Omental fat pad (tissue), 4 donors: ENCODE data around the gene HPS4. TPM values are rescaled to one million over a fixed set of nuclear protein-coding genes. Genes with fewer than 3 reads are reported as not detected.

ENCODE experiments used
- ATAC-seq: fragments of 150-250 bp; one replicate; pipeline ENCODE4 v1.9.1; 2016; ENCODE audit warnings: mild to moderate bottlenecking, moderate library complexity; ENCODE audit not compliant: low FRiP score
- DNase-seq: peaks from one replicate; pipeline ENCODE4 v3.0.0-alpha.2; 2019; ENCODE audit warnings: low spot score
- total RNA-seq, 4 donors: library from RNA; depleted of rRNA; stranded (reverse); fragments of >200 nt; gene quantifications; one replicate each; pipeline ENCODE4 v1.1.0, GENCODE V29; 2016
- TF ChIP-seq, protein P1 (sequence below), 3 donors: fragments of 450-650 bp; IDR thresholded peaks; one replicate each; pipeline ENCODE4 v1.5.1; 2016 to 2017; ENCODE audit warnings: antibody characterized with exemption in 3 of 3, mild to moderate bottlenecking in 3 of 3, moderate library complexity in 2 of 3

Gene HPS4
- total RNA-seq, 4 donors from 2014 or later: 14.3 to 40.5 (median 24.2) TPM

DNA sequence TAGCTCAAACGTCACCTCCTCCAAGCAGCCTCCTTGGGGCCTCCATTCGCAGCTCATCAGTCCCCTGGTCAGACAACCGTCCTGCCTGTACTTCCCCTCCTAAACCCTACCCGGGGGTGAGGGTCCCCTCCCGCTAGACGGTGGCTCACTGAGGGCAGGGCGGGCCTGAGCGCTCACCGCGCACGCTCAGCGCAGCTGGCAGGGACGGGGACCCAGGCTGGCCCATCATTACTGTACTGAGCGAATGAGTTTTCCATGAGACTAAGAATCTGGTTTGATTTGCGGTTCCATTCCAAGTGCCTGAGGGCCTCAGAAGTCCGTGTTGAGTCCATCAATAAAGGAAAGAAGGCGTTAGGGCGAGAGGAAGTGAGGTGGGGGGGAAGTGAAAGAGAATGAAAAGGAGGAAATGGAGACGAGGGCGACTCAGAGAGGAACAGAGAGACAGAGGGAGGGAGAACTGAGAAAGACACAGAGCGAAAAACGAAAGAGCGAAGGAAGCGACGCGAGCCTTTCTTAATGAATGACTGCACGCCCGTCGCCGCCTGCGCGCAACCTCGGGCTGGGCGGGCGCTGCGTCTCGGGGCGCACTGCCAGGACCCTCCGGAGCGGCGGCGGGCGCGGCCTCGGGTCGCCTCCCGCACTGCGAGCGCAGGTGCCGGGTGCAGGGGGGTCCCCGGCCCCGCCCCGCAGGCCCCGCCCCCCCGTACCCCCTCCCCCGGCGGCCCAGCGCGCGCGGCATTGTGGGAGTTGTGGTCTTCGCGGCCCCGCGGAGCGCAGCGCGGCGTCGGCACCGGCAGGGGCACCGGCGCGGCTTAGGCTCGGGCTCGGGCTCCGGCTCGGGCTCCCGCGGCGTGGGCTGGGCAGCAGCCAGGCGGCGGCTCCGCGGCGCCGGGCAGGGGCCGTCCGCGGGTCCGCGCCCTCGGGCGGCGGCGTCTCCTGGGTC, 54.8 kb downstream of the HPS4 start, which contains the start of gene ASPHD2:
Gene ASPHD2, plus strand, starts transcription at position 746 of the 943 bp plus-strand sequence. CDS start 4,356 bp downstream, outside the sequence.
- peak; percentile 91 for ATAC-seq
- DNase-seq: peak; percentile 28
- TF ChIP-seq, protein P1, sequence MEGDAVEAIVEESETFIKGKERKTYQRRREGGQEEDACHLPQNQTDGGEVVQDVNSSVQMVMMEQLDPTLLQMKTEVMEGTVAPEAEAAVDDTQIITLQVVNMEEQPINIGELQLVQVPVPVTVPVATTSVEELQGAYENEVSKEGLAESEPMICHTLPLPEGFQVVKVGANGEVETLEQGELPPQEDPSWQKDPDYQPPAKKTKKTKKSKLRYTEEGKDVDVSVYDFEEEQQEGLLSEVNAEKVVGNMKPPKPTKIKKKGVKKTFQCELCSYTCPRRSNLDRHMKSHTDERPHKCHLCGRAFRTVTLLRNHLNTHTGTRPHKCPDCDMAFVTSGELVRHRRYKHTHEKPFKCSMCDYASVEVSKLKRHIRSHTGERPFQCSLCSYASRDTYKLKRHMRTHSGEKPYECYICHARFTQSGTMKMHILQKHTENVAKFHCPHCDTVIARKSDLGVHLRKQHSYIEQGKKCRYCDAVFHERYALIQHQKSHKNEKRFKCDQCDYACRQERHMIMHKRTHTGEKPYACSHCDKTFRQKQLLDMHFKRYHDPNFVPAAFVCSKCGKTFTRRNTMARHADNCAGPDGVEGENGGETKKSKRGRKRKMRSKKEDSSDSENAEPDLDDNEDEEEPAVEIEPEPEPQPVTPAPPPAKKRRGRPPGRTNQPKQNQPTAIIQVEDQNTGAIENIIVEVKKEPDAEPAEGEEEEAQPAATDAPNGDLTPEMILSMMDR (IDR thresholded peaks at IDR 0.05): no peak

DNA sequence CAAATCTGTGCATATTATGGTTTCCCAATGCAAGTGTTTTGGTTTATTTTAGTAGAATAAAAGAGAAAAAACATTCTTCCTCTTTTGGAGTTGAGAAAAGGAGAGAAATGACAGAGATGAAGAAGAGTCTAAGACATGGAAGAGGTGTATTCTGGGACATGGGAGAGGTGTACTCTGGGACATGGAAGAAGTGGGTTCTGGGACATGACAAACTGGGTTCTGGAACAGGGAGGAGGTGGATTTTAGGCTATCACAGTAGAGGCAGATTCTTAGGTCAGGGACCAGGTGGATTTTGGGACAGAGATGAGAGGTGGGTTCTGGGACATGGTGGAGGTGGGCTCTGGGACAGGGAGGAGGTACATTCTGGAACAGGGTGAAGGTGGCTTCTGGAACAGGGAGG, 56.7 kb downstream of the HPS4 start:
- ATAC-seq (no peak), DNase-seq (no peak)
- TF ChIP-seq, protein P1 (IDR thresholded peaks at IDR 0.05): no peak

DNA sequence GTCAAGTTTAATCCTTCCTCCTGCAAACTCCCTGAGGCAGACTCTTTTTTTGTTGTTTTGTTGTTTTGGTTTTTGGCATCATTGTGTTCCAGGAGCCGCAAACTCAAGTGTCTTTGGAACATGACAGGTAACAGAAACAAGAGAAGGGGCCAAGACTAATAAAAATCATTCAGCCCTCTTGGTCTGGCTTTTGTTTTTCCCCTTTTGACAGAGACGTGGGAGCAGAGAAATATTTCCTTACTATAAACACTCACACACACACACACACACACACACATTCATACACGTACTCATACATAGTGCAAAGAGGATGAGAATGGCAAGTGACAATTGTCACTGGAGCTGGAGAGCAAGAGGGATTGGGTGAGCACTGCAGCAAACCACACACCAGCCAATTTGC, 65.0 kb downstream of the HPS4 start:
- TF ChIP-seq, protein P1 (IDR thresholded peaks at IDR 0.05): no peak
- DNase-seq: no peak
- no peak for ATAC-seq

DNA sequence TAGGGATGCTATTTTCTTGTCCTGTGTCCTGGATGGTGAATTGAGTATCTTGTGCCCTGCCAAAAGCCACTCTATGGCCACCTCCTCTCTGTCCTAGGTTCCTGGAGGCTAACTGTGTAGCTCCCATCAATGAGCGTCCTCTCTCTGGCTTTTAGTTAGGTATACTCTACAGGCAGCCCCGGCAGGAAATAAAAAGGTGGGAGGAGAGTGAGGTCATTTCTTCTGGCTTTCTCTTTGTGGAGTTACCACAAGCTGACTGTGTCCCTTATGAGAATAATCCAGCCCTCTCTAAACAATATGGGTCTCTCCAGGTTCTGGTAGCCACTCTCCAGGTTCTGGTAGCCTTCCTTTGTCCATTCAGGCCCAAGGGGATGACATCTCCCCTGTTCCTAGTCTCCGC, 66.2 kb downstream of the HPS4 start:
- TF ChIP-seq, protein P1 (IDR thresholded peaks at IDR 0.05): no peak

DNA sequence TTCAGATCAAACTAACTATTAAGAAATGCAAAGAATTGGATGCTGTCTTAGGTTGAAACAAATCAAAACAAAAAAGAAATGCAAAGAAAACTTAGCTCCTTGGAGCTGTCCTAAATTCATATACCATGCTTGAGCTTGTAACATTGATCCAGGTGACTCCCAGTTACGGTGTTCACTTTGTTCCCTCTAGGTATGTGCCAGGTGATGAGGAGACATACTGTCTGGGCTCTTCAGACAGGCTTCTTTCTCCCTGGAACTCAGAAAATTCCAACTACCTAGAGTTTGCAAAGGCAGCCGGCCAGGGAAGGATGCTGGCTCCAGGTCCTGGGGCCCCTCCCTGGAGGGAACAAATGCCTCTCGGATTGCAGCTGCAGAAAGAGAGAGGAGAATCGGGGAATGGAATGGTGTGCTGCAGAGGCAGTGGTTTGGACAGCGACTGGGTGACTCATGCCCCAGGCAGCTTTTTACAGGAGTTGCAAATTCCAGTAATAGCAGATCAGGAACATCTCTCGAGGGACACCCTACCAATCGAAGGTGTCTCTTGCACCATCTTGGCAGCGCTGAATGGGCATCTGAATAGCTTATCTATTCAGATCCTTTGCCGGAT, 66.8 kb downstream of the HPS4 start:
- peak; percentile 54 for ATAC-seq
- TF ChIP-seq, protein P1 (IDR thresholded peaks at IDR 0.05): no peak
- no peak for DNase-seq

More for the DNA sequence above, 66.2 kb downstream of the HPS4 start:
- ATAC-seq: peak; percentile 19
- DNase-seq: no peak

DNA sequence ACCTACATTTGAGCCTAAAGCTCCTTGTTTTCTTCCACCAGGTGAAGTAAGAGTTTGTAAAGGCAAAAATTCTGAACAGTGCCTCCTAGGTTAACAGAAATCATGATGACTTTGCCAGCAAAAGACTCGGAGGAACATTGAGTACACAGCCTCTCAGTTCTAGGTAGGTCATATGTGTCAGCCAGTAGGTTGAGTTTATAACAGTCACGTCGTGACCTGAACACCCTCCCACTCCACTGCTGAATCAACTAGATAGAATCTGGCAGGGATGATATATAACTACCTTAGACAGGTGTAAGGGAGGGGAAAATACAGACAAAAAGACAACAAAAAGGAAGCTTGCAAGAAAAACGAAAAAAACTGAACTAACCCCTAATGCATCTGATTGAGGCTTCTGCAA, 67.3 kb downstream of the HPS4 start:
- DNase-seq (no peak), ATAC-seq (no peak)
- TF ChIP-seq, protein P1 (IDR thresholded peaks at IDR 0.05): no peak
